Sigmoid colon (tissue), 7 donors: ENCODE results near the gene RCOR1. TPM values are rescaled to one million over a fixed set of nuclear protein-coding genes. Genes with fewer than 3 reads are reported as not detected.

Experiments used
- DNase-seq: peaks from one replicate; pipeline ENCODE4 v3.0.0-alpha.2; 2019
- H3K27ac ChIP-seq, 4 donors: fragments of 200-600 bp; sonication (generic); one replicate each; pipeline ENCODE4 v1.5.1; 2016 to 2019; ENCODE audit warnings: mild to moderate bottlenecking in 1 of 4
- H3K27me3 ChIP-seq, 3 donors: fragments of 200-600 bp; sonication (generic); one replicate each; pipeline ENCODE4 v1.5.1; 2019; ENCODE audit warnings: mild to moderate bottlenecking in 1 of 3
- H3K36me3 ChIP-seq, 4 donors: fragments of 200-600 bp; sonication (generic); one replicate each; pipeline ENCODE4 v1.5.1; 2016 to 2019
- H3K4me1 ChIP-seq, 4 donors: fragments of 200-600 bp; sonication (generic); one replicate each; pipeline ENCODE4 v1.5.1; 2017 to 2019
- H3K4me3 ChIP-seq, 4 donors: fragments of 200-600 bp; sonication (generic); one replicate each; pipeline ENCODE4 v1.5.1; 2017 to 2019; ENCODE audit warnings: mild to moderate bottlenecking in 2 of 4, moderate library complexity in 1 of 4
- H3K9me3 ChIP-seq, 4 donors: fragments of 200-600 bp in 3 of 4; sonication (generic) in 3 of 4; one replicate each; pipeline versions ENCODE4 v1.5.1 to v1.6.1; 2013 to 2019
- EP300 ChIP-seq, 4 donors: sonication (generic); formaldehyde crosslinking; IDR thresholded peaks; one replicate each; pipeline ENCODE4 v1.6.1; 2017; ENCODE audit warnings: antibody characterized with exemption in 4 of 4
- POLR2A ChIP-seq, 2 donors: fragments of 450-650 bp; IDR thresholded peaks; one replicate each; pipeline ENCODE4 v1.6.1; 2016; ENCODE audit warnings: antibody characterized with exemption in 2 of 2, mild to moderate bottlenecking in 2 of 2, moderate library complexity in 2 of 2
- POLR2AphosphoS5 ChIP-seq, 4 donors: sonication (generic); formaldehyde crosslinking; IDR thresholded peaks; one replicate each; pipeline ENCODE4 v1.6.1; 2017; ENCODE audit warnings: antibody characterized with exemption in 4 of 4
- WGBS, 2 donors: extraction: QIAGEN DNeasy Blood & Tissue Kit; methylation state at CpG; one replicate each; pipeline ENCODE4 v1.1.7; 2013; 5-methylcytosine and 5-hydroxymethylcytosine counted together
- intact Hi-C: fragments of 100-400 bp; cut with DNase I; formaldehyde crosslinking; loops from one replicate; pipeline ENCODE4 v1.15.1; 2023
- polyA plus RNA-seq, 3 donors: library from polyadenylated mRNA; stranded (reverse); fragments of 200-250 nt; gene quantifications; one replicate each; pipeline ENCODE4 v1.2.3, GENCODE V29; 2013
- total RNA-seq, 4 donors: library from RNA; depleted of rRNA; stranded (reverse); fragments of >200 nt; gene quantifications; one replicate each; pipeline ENCODE4 v1.1.0, GENCODE V29; 2016
- TF ChIP-seq, protein P1 (sequence below), 4 experiments: fragments of 450-650 bp in 3 of 4; fragments of 200-600 bp in 1 of 4; IDR thresholded peaks; one replicate each; pipeline ENCODE4 v1.5.1; 2016 to 2019; ENCODE audit warnings: antibody characterized with exemption in 4 of 4, mild to moderate bottlenecking in 3 of 4, moderate library complexity in 2 of 4
- donor health status: healthy with polysubstance abuse.
- donor health status: Bipolar disorder and iron deficiency.
- donor health status: healthy.

RCOR1 gene
- total and polyA plus RNA-seq, 7 donors = 7.2 to 12.5 (median 11.8) TPM

DNA sequence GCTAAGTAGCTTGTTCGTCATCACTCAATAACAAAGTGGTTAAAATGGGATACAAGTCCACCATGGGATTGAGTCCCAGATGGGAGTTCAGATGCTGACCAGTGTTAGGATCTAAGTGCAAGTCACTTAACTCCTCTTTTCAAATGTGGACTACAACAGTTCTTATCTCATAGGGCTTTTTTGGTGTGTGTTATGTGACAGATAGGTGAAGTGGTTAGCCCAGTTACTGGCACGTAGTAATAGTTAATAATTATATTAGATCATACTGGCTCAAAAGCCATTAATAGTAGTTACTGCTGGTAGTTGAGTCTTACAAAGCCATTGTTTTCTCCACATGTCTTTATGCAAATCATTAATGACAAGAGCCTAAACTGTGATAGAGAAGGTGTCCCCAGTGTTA is 73.2 kb downstream of the RCOR1 start:
- H3K27me3 ChIP-seq = no peaks in the 10 kb centered on the region
- no peak for DNase-seq
- no peaks in the 10 kb centered on the region for H3K4me1 ChIP-seq
- TF ChIP-seq EP300 (IDR thresholded peaks at IDR 0.05) = no peak
- no peak for TF ChIP-seq POLR2A (IDR thresholded peaks at IDR 0.05)
- TF ChIP-seq POLR2AphosphoS5 (IDR thresholded peaks at IDR 0.05) = no peak
- TF ChIP-seq, protein P1, sequence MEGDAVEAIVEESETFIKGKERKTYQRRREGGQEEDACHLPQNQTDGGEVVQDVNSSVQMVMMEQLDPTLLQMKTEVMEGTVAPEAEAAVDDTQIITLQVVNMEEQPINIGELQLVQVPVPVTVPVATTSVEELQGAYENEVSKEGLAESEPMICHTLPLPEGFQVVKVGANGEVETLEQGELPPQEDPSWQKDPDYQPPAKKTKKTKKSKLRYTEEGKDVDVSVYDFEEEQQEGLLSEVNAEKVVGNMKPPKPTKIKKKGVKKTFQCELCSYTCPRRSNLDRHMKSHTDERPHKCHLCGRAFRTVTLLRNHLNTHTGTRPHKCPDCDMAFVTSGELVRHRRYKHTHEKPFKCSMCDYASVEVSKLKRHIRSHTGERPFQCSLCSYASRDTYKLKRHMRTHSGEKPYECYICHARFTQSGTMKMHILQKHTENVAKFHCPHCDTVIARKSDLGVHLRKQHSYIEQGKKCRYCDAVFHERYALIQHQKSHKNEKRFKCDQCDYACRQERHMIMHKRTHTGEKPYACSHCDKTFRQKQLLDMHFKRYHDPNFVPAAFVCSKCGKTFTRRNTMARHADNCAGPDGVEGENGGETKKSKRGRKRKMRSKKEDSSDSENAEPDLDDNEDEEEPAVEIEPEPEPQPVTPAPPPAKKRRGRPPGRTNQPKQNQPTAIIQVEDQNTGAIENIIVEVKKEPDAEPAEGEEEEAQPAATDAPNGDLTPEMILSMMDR (IDR thresholded peaks at IDR 0.05) = no peak
- H3K27ac ChIP-seq = no peak overlapping the region
- H3K36me3 ChIP-seq = no peaks in the 10 kb centered on the region
- H3K4me3 ChIP-seq = no peak overlapping the region
- intact Hi-C loops = no loop called here
- H3K9me3 ChIP-seq = no peaks in the 10 kb centered on the region
- WGBS, 2 donors = 95 to 99% methylated on average over 2 of the region's 2 CpGs

DNA sequence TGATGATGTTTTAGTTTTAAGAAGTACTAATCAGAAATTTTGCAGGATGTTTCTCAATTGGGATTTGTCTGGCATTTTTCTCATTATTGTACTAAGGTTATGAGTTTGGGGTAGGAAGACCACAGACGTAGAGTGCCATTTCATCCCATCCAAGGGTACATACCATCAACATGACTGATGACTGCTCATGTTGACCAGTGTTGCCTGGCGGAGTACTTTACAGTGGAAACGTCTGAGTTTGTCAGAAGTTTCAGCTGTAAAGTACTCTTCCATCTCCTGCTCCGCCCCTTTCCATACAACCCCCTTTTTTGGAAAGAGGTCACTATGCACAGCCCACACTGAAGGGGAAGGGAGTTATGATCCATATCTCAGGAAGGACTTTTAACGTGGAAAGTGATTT is 74.2 kb downstream of the RCOR1 start:
- no peak overlapping the region for H3K27ac ChIP-seq
- TF ChIP-seq, protein P1 (IDR thresholded peaks at IDR 0.05) = no peak
- no peaks in the 10 kb centered on the region for H3K36me3 ChIP-seq
- intact Hi-C loops = no loop called here
- H3K4me3 ChIP-seq = no peak overlapping the region
- WGBS, 2 donors = 85 to 92% methylated on average over 5 of the region's 5 CpGs
- no peaks in the 10 kb centered on the region for H3K27me3 ChIP-seq
- no peak for DNase-seq
- no peaks in the 10 kb centered on the region for H3K9me3 ChIP-seq
- no peaks in the 10 kb centered on the region for H3K4me1 ChIP-seq

DNA sequence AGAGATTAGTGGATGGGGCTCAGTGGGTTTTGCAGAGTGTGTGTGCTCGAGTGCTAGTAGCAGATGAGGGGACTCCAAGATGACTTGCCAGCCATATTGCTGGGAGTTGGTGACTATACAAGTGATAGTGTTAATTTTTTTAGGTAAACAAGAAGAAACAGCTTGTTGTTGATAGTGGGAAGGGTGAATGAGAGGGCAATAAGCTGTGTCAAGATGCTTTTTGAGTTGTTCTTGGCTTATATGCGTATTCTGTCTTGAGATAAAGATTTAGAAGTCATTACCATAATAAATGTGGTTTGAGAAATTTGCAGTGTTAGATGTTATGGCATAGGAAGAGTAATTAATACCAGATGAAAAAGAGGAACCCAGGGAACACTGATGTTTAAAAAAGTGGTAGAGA is 75.3 kb downstream of the RCOR1 start:
- H3K9me3 ChIP-seq = no peaks in the 10 kb centered on the region
- H3K4me1 ChIP-seq = no peaks in the 10 kb centered on the region
- no peaks in the 10 kb centered on the region for H3K36me3 ChIP-seq
- WGBS, 2 donors = 74 to 80% methylated on average over 2 of the region's 2 CpGs
- TF ChIP-seq POLR2AphosphoS5 (IDR thresholded peaks at IDR 0.05) = no peak
- TF ChIP-seq POLR2A (IDR thresholded peaks at IDR 0.05) = no peak
- TF ChIP-seq, protein P1 (IDR thresholded peaks at IDR 0.05) = no peak
- TF ChIP-seq EP300 (IDR thresholded peaks at IDR 0.05) = no peak
- no peak overlapping the region for H3K4me3 ChIP-seq
- intact Hi-C loops = no loop called here
- H3K27ac ChIP-seq = no peak overlapping the region
- H3K27me3 ChIP-seq = no peaks in the 10 kb centered on the region
- no peak for DNase-seq

DNA sequence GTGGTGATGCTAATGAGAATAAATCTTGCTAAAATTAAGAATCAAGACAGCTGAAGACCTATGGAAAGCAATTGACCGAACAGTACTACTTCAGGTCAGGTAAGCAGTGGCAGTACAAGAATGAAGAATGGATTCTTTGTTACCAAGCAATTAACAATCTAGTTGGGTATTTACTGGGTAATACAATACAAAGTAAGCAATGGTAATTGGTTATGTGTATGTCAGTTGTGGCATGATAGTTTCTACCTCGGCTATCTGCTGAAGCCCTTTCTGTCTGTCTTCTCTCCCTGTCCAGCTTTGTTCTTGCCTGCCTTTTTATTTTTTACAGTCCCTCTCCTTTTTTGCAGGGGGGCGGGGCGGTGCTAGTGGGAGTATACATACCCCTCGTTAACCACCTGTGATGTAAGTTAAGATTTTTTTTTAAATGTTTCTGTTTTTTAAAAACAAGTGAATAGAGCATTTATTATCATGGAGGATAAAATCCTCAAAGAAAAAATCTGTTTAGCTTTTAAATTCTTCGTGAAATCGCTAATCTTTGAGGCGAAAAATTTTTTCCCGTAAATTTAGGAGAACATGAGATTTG is 75.9 kb downstream of the RCOR1 start:
- intact Hi-C loops = no loop called here
- no peaks in the 10 kb centered on the region for H3K36me3 ChIP-seq
- no peaks in the 10 kb centered on the region for H3K27me3 ChIP-seq
- H3K27ac ChIP-seq = no peak overlapping the region
- TF ChIP-seq POLR2A (IDR thresholded peaks at IDR 0.05) = no peak
- no peaks in the 10 kb centered on the region for H3K9me3 ChIP-seq
- H3K4me3 ChIP-seq = no peak overlapping the region
- 79 to 90% methylated on average over 9 of the region's 9 CpGs for WGBS, 2 donors
- H3K4me1 ChIP-seq = no peaks in the 10 kb centered on the region
- no peak for DNase-seq

DNA sequence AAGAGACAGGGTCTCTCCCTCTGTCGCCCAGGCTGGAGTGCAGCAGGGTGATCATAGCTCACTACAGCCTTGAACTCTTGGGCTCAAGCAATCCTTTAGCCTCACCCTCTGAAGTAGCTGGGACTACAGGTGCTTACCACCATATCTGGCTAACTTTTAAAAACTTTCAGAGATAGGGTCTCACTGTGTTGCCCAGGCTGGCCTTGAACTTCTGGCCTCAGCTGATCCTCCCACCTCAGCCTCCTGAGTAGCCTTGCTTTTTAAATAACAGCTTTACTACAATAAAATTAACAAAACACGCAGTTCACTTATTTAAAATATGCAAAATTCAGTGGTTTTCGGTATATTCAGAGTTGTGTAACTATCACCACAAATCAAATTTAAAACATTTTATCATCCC is 79.0 kb downstream of the RCOR1 start:
- Histone ChIP-seq H3K9me3 (no peaks in the 10 kb centered on the region), H3K36me3 (no peaks in the 10 kb centered on the region), H3K27me3 (no peaks in the 10 kb centered on the region), H3K4me3 (no peak overlapping the region), H3K4me1 (no peaks in the 10 kb centered on the region), H3K27ac (no peak overlapping the region)
- whole genome bisulfite sequencing, 2 donors = 95 to 97% methylated on average over 3 of the region's 3 CpGs
- intact Hi-C loops = no loop called here
- DNase-seq = no peak
- no peak for TF ChIP-seq EP300 (IDR thresholded peaks at IDR 0.05)

DNA sequence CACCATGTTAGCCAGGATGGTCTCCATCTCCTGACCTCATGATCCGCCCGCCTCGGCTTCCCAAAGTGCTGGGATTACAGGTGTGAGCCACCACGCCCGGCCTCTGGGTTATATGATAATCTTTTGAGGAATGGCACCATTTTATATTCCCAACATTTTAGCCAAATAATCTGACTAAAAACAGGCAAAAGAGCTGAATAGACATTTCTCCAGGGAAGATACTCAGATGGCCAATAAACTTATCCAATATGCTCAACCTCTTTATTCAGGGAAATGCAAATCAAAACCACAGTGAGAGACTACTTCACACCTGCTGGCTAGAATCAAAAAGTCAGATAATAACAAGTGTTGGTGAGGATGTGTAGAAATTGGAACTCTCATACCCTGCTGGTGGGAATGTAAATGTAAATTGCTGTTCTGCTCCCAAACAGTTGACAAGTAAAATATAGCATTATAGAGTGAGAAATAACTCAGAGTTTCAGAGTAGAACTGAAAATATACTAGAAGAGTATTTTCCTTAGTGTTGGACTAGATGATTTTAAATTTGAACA is 80.0 kb downstream of the RCOR1 start:
- intact Hi-C loops = no loop called here
- no peak for DNase-seq
- 97 to 98% methylated on average over 5 of the region's 5 CpGs for WGBS, 2 donors
- no peaks in the 10 kb centered on the region for H3K36me3 ChIP-seq
- H3K9me3 ChIP-seq = no peaks in the 10 kb centered on the region
- H3K27ac ChIP-seq = no peak overlapping the region
- no peak overlapping the region for H3K4me3 ChIP-seq
- H3K27me3 ChIP-seq = no peaks in the 10 kb centered on the region
- TF ChIP-seq, protein P1 (IDR thresholded peaks at IDR 0.05) = no peak
- TF ChIP-seq POLR2A (IDR thresholded peaks at IDR 0.05) = no peak
- TF ChIP-seq POLR2AphosphoS5 (IDR thresholded peaks at IDR 0.05) = no peak
- TF ChIP-seq EP300 (IDR thresholded peaks at IDR 0.05) = no peak
- no peaks in the 10 kb centered on the region for H3K4me1 ChIP-seq
